Osteoblast (primary cell): ENCODE results near the gene MET. TPM values are rescaled to one million over a fixed set of nuclear protein-coding genes. Genes with fewer than 3 reads are reported as not detected.
A peak's percentile ranks its signal among the peaks of the same experiment; 100 is the strongest.

ENCODE experiments used
- DNase-seq: peaks from one replicate; pipeline ENCODE4 v3.0.0; 2011; ENCODE audit warnings: low spot score, mixed read lengths; ENCODE audit not compliant: insufficient read length; ENCODE audit errors: missing footprints
- H2AFZ ChIP-seq: 2 replicates; pipeline ENCODE4 v1.6.0; 2011; ENCODE audit warnings: mild to moderate bottlenecking, low read length
- H3K27ac ChIP-seq: 2 replicates; pipeline ENCODE4 v1.5.1; 2011; ENCODE audit warnings: mild to moderate bottlenecking, low read depth, low read length, moderate library complexity
- H3K27me3 ChIP-seq: 2 replicates; pipeline ENCODE4 v1.6.0; 2012; ENCODE audit warnings: mild to moderate bottlenecking, control low read depth, inconsistent platforms, low read length, moderate library complexity; ENCODE audit not compliant: insufficient read depth
- H3K36me3 ChIP-seq: 2 replicates; pipeline ENCODE4 v1.5.1; 2011; ENCODE audit warnings: mild to moderate bottlenecking, low read length, control low read depth, moderate library complexity; ENCODE audit not compliant: insufficient read depth
- H3K4me1 ChIP-seq: 2 replicates; pipeline ENCODE4 v1.5.1; 2011; ENCODE audit warnings: mild to moderate bottlenecking, low read length, control low read depth, moderate library complexity; ENCODE audit not compliant: insufficient read depth
- H3K4me2 ChIP-seq: 2 replicates; pipeline ENCODE4 v1.6.0; 2011; ENCODE audit warnings: mild to moderate bottlenecking, low read length; ENCODE audit not compliant: insufficient read depth
- H3K4me3 ChIP-seq: fragments of 200-600 bp; sonication (generic); 3 replicates; pipeline ENCODE4 v1.5.1; 2012; ENCODE audit warnings: mild to moderate bottlenecking, low read length, inconsistent platforms; ENCODE audit not compliant: insufficient read depth
- H3K79me2 ChIP-seq: 2 replicates; pipeline ENCODE4 v1.6.0; 2012; ENCODE audit warnings: mild to moderate bottlenecking, low read length, control low read depth, inconsistent platforms; ENCODE audit not compliant: insufficient read depth
- H3K9me3 ChIP-seq: 2 replicates; pipeline ENCODE4 v1.5.1; 2011; ENCODE audit warnings: low read depth, low read length, control low read depth
- H4K20me1 ChIP-seq: 2 replicates; pipeline ENCODE4 v1.6.0; 2012; ENCODE audit warnings: mild to moderate bottlenecking, low read length, control low read depth; ENCODE audit not compliant: insufficient read depth
- CTCF ChIP-seq: IDR thresholded peaks from 2 replicates; pipeline ENCODE4 v1.5.1; 2011; ENCODE audit warnings: mild to moderate bottlenecking, low read depth, low read length, moderate library complexity; ENCODE audit errors: extremely low read depth
- total RNA-seq: library from RNA; depleted of rRNA; stranded (reverse); fragments of >200 nt; gene quantifications from 2 replicates; pipeline ENCODE4 v1.2.3, GENCODE V29; 2012

MET gene
- total RNA-seq, 1 donor, result 55.0 TPM

- Histone ChIP-seq H3K27me3 (no peaks in the 10 kb centered on the region), H3K79me2 (no peaks in the 10 kb centered on the region), H2AFZ (no peak overlapping the region), H3K4me3 (no peak overlapping the region), H3K4me1 (peaks cover 28% of the 10 kb centered on the region), H4K20me1 (no peaks in the 10 kb centered on the region), H3K4me2 (no peak overlapping the region), H3K9me3 (no peaks in the 10 kb centered on the region), H3K36me3 (peaks cover 32% of the 10 kb centered on the region), H3K27ac (no peak overlapping the region)
- no peak for DNase-seq
- no peak for TF ChIP-seq CTCF
Observed at GRCh38 chr7:116798232-116798631, 126.2 kb downstream of the MET start.

GRCh38 chr7:116799916-116800315, 127.9 kb downstream of the MET start:
- DNase-seq, result no peak
- Histone ChIP-seq H3K4me3 (no peak overlapping the region), H3K4me1 (peaks cover 29% of the 10 kb centered on the region), H2AFZ (no peak overlapping the region), H3K27ac (no peak overlapping the region), H3K9me3 (no peaks in the 10 kb centered on the region), H3K36me3 (peaks cover 30% of the 10 kb centered on the region), H3K4me2 (no peak overlapping the region), H3K79me2 (no peaks in the 10 kb centered on the region), H4K20me1 (no peaks in the 10 kb centered on the region), H3K27me3 (no peaks in the 10 kb centered on the region)
- no peak for TF ChIP-seq CTCF

GRCh38 chr7:116800594-116800993, 128.6 kb downstream of the MET start:
- TF ChIP-seq CTCF, result no peak

GRCh38 chr7:116801092-116801710, 129.2 kb downstream of the MET start:
- no peak overlapping the region for H2AFZ ChIP-seq
- no peak for TF ChIP-seq CTCF
- no peaks in the 10 kb centered on the region for H3K27me3 ChIP-seq
- H3K27ac ChIP-seq, result peak overlapping the region; percentile 38
- no peaks in the 10 kb centered on the region for H3K9me3 ChIP-seq
- DNase-seq, result peak; percentile 57
- peaks cover 20% of the 10 kb centered on the region for H3K36me3 ChIP-seq
- H3K4me1 ChIP-seq, result peaks cover 38% of the 10 kb centered on the region
- no peaks in the 10 kb centered on the region for H3K79me2 ChIP-seq
- peak overlapping the region; percentile 28 for H3K4me2 ChIP-seq
- H3K4me3 ChIP-seq, result no peak overlapping the region
- no peaks in the 10 kb centered on the region for H4K20me1 ChIP-seq

More at GRCh38 chr7:116800594-116800993, 128.6 kb downstream of the MET start:
- Histone ChIP-seq H3K27ac (peak overlapping the region; percentile 15), H2AFZ (no peak overlapping the region), H3K4me3 (no peak overlapping the region), H3K36me3 (peaks cover 26% of the 10 kb centered on the region), H3K27me3 (no peaks in the 10 kb centered on the region), H3K9me3 (no peaks in the 10 kb centered on the region), H3K79me2 (no peaks in the 10 kb centered on the region), H4K20me1 (no peaks in the 10 kb centered on the region), H3K4me1 (peaks cover 35% of the 10 kb centered on the region), H3K4me2 (peak overlapping the region; percentile 28)
- no peak for DNase-seq
